Type B pancreatic cell (in vitro differentiated cells): ENCODE measurements around the gene CDH18. TPM values are rescaled to one million over a fixed set of nuclear protein-coding genes. Genes with fewer than 3 reads are reported as not detected.

Source experiments
- DNase-seq: peaks from one replicate; pipeline ENCODE4 v3.0.0; 2021; ENCODE audit warnings: mixed read lengths; ENCODE audit not compliant: unreplicated experiment; ENCODE audit errors: extremely low spot score
- H3K27ac Mint-ChIP-seq: 2 replicates; pipeline ENCODE4 v1.8.0; 2021; ENCODE audit warnings: mild to moderate bottlenecking, mixed read lengths
- H3K27me3 Mint-ChIP-seq: 2 replicates; pipeline ENCODE4 v1.8.0; 2021; ENCODE audit warnings: mixed read lengths
- H3K36me3 Mint-ChIP-seq: 2 replicates; pipeline ENCODE4 v1.8.0; 2021; ENCODE audit warnings: mixed read lengths
- H3K4me1 Mint-ChIP-seq: one replicate; pipeline ENCODE4 v1.8.0; 2021; ENCODE audit warnings: mixed read lengths; ENCODE audit not compliant: unreplicated experiment
- H3K4me3 Mint-ChIP-seq: 2 replicates; pipeline ENCODE4 v1.8.0; 2021; ENCODE audit warnings: mild to moderate bottlenecking, mixed read lengths
- H3K9me3 Mint-ChIP-seq: 2 replicates; pipeline ENCODE4 v1.8.0; 2021; ENCODE audit warnings: mixed read lengths
- total RNA-seq: library from RNA; stranded (reverse); gene quantifications from 2 replicates; pipeline ENCODE4 v1.2.1, GENCODE V29; 2021; ENCODE audit warnings: low replicate concordance
- TF ChIP-seq, protein P1 (sequence below): fragments of 200-600 bp; sonication (generic); conservative IDR thresholded peaks from 2 replicates; pipeline ENCODE4 v1.5.0; 2021; ENCODE audit warnings: antibody characterized with exemption, mild to moderate bottlenecking

The CDH18 gene
- total RNA-seq, 1 donor from 2014 or later, result 20.2 TPM

DNA sequence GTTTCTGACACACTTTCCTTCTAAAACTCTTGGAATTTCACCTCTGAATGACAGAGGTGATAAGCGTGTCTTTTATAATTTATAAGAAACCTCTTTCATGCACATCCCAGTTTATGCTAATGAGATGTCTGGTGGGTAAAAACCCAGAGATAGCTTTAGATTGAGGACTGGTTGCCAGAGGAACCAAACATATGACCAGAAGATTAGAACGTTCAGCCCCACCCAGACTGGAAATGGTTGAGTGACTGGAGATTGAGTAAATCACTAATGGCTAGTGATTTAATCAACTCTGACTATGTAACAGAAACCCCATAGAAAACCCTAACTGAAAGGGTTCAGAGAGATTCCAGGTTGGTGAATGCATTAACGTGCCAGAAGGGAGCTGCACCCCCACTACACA lies 69.2 kb downstream of the CDH18 start:
- no peak overlapping the region for H3K4me3 Mint-ChIP-seq
- TF ChIP-seq, protein P1, sequence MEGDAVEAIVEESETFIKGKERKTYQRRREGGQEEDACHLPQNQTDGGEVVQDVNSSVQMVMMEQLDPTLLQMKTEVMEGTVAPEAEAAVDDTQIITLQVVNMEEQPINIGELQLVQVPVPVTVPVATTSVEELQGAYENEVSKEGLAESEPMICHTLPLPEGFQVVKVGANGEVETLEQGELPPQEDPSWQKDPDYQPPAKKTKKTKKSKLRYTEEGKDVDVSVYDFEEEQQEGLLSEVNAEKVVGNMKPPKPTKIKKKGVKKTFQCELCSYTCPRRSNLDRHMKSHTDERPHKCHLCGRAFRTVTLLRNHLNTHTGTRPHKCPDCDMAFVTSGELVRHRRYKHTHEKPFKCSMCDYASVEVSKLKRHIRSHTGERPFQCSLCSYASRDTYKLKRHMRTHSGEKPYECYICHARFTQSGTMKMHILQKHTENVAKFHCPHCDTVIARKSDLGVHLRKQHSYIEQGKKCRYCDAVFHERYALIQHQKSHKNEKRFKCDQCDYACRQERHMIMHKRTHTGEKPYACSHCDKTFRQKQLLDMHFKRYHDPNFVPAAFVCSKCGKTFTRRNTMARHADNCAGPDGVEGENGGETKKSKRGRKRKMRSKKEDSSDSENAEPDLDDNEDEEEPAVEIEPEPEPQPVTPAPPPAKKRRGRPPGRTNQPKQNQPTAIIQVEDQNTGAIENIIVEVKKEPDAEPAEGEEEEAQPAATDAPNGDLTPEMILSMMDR, result no peak
- H3K27me3 Mint-ChIP-seq, result peaks cover 18% of the 10 kb centered on the region
- H3K27ac Mint-ChIP-seq, result no peak overlapping the region
- no peaks in the 10 kb centered on the region for H3K9me3 Mint-ChIP-seq
- H3K36me3 Mint-ChIP-seq, result no peaks in the 10 kb centered on the region
- no peaks in the 10 kb centered on the region for H3K4me1 Mint-ChIP-seq
- DNase-seq, result no peak

DNA sequence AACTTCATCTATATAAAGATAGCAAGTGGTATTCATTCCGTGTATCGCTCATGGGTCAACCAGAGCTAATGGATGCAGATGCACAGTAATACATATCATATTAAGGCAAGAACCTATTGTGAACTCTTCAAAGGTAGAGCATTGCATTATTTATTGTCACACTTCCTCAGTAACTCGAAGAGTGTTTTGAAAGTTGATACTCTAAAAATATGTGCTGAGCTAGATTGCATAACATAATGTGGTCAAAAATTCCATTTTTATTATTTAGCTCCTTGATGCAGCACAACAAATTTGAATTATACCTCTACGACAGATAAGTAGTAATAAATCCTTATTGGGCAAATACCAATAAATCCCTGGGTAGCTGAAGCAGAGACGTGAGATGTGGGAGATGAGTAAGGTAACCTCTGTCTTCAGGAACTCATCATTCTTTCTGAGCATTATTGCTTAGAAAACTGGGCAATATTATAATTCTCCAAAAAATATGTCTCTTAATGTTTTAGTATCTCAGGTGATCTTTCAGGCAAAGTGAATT lies 70.3 kb downstream of the CDH18 start:
- Mint-ChIP-seq H3K27ac (no peak overlapping the region), H3K9me3 (no peaks in the 10 kb centered on the region), H3K27me3 (peaks cover 16% of the 10 kb centered on the region), H3K36me3 (no peaks in the 10 kb centered on the region), H3K4me3 (no peak overlapping the region), H3K4me1 (no peaks in the 10 kb centered on the region)
- TF ChIP-seq, protein P1, result no peak
- no peak for DNase-seq

DNA sequence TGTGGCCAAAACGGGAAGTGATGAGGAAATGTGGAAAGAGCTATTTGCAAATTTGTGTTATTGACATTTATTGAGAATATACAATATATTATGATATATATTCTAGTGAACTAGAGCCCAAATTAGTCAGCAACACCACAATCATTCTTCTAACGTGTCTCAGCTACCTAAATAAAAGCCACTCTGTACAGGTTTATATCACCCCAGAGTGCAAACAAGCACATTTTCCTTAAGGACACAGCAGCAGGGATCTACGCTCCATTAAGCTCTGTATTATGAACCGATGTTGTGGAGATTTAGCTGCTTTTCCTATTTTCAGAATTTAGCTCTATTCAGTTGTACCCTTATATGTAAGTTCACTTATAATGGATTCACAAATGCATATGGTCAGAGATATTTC lies 77.9 kb downstream of the CDH18 start:
- Mint-ChIP-seq H3K9me3 (no peaks in the 10 kb centered on the region), H3K27ac (no peak overlapping the region), H3K4me3 (no peak overlapping the region), H3K27me3 (peaks cover 32% of the 10 kb centered on the region), H3K36me3 (no peaks in the 10 kb centered on the region), H3K4me1 (no peaks in the 10 kb centered on the region)
- TF ChIP-seq, protein P1, result no peak
- DNase-seq, result no peak

DNA sequence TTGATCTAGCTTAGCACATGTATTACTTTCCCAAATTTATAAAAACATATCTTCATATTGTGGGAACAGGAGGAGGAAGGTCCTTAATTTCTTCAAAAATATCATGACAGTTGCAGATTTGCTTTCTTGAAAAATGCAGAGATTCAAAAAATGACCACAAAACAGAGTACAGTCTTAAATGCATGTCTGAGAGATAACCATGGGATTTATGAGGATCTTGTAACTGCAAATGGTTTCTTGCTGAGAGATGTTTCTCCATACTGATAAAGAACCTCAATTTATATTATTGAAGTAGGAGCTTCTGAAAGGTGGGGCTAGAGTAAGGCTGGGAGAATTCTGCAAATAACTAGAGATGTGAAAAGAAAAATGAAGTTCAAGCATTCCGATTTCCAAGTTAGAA lies 83.2 kb downstream of the CDH18 start:
- no peaks in the 10 kb centered on the region for H3K4me1 Mint-ChIP-seq
- TF ChIP-seq, protein P1, result no peak
- H3K27ac Mint-ChIP-seq, result no peak overlapping the region
- H3K4me3 Mint-ChIP-seq, result no peak overlapping the region
- no peaks in the 10 kb centered on the region for H3K36me3 Mint-ChIP-seq
- peaks cover 24% of the 10 kb centered on the region for H3K27me3 Mint-ChIP-seq
- no peaks in the 10 kb centered on the region for H3K9me3 Mint-ChIP-seq
- DNase-seq, result no peak

DNA sequence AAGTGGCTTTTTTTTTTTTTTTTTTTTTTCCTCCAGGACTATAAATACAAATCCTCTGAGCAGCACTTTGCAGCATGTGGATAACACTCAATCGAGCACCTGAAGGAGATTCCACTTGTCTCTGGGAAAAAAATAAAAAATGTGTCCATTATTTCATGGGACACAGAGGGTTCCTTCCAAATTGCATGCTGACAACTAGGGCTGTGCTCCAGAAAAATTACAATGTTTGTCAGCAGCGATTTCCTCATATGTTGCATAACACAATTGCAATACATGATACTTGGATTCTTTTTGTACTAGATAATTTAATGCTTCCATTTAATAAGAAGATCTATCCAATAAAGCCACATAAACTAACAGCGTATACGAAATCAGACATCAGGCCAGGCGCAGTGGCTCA lies 84.4 kb downstream of the CDH18 start:
- H3K4me3 Mint-ChIP-seq, result no peak overlapping the region
- H3K9me3 Mint-ChIP-seq, result no peaks in the 10 kb centered on the region
- H3K27me3 Mint-ChIP-seq, result peaks cover 30% of the 10 kb centered on the region
- no peaks in the 10 kb centered on the region for H3K4me1 Mint-ChIP-seq
- TF ChIP-seq, protein P1, result no peak
- no peak for DNase-seq
- no peaks in the 10 kb centered on the region for H3K36me3 Mint-ChIP-seq
- H3K27ac Mint-ChIP-seq, result no peak overlapping the region
